HepG2 (cell line): ENCODE measurements around the gene TDRD10. TPM values are rescaled to one million over a fixed set of nuclear protein-coding genes. Genes with fewer than 3 reads are reported as not detected.
A peak's percentile ranks its signal among the peaks of the same experiment; 100 is the strongest.

ENCODE experiments used
- ATAC-seq: fragments of 200-7000 bp; cut with Tn5 transposase; 3 replicates; pipeline ENCODE4 v1.9.1; 2020; ENCODE audit warnings: mild to moderate bottlenecking, moderate library complexity
- BruUV-seq: library from RNA; stranded (reverse); fragments of 400-500 nt; replicated peaks from 2 replicates; lab custom pipeline; 2021; lab: Mats Ljungman, UMichigan
- CTCF ChIA-PET: fragments of 300-600 bp; formaldehyde crosslinking; extraction: SDS; loops from one replicate; lab custom pipeline; 2021; ENCODE audit warnings: low total read pairs, inconsistent platforms, low intra/inter-chr PET ratio; lab: Yijun Ruan, JAX
- POLR2A ChIA-PET: fragments of 350-600 bp; sonication (Branson Sonifier 250); formaldehyde crosslinking; loops from one replicate; lab custom pipeline; 2020; ENCODE audit warnings: antibody characterized with exemption, inconsistent platforms; lab: Yijun Ruan, JAX
- DNase-seq: peaks from one replicate; pipeline ENCODE4 v3.0.0-alpha.2; 2015; ENCODE audit warnings: low spot score
- FAIRE-seq: peaks from 3 replicates; lab custom pipeline; 2011; peaks lifted over from hg19 to GRCh38; lab: Jason Lieb, UNC
- H2AFZ ChIP-seq: one replicate; pipeline ENCODE4 v1.6.1; 2011; ENCODE audit warnings: low read length, inconsistent platforms
- H3K27ac ChIP-seq: fragments of 300-600 bp; 3 replicates; pipeline ENCODE4 v1.8.0; 2011; ENCODE audit warnings: mixed run types, mild to moderate bottlenecking, mixed read lengths, low read length, inconsistent platforms; ENCODE audit not compliant: insufficient read depth; ENCODE audit errors: extremely low read length
- H3K27me3 ChIP-seq, 2 experiments: fragments of 200-600 bp in 1 of 2; 2 replicates in 1 of 2; 3 replicates in 1 of 2; pipeline versions ENCODE4 v1.6.0 to v1.8.0; 2011; ENCODE audit warnings: low read length in 2 of 2, mild to moderate bottlenecking in 2 of 2, moderate library complexity in 2 of 2, inconsistent platforms in 1 of 2; ENCODE audit not compliant: insufficient read depth in 2 of 2, control insufficient read depth in 1 of 2
- H3K36me3 ChIP-seq, 2 experiments: fragments of 200-600 bp in 1 of 2; replicated peaks in 1 of 2; 2 replicates in 1 of 2; 3 replicates in 1 of 2; pipeline versions ENCODE4 v1.5.1 to v1.8.0; 2011; ENCODE audit warnings: low read length in 2 of 2, inconsistent platforms in 1 of 2; ENCODE audit not compliant: insufficient read depth in 2 of 2, control insufficient read depth in 1 of 2
- H3K4me1 ChIP-seq: 2 replicates; pipeline ENCODE4 v1.5.1; 2012; ENCODE audit warnings: low read length, inconsistent platforms; ENCODE audit not compliant: insufficient read depth
- H3K4me2 ChIP-seq: 2 replicates; pipeline ENCODE4 v1.6.0; 2011; ENCODE audit warnings: low read depth, low read length, inconsistent platforms
- H3K4me3 ChIP-seq, 3 experiments: fragments of 200-600 bp in 1 of 3; sonication (generic), shearing (Covaris generic) in 1 of 3; replicated peaks in 1 of 3; 2 replicates each; pipeline ENCODE4 v1.5.1; 2011 to 2016; ENCODE audit warnings: low read length in 3 of 3, inconsistent platforms in 2 of 3, low read depth in 2 of 3, mild to moderate bottlenecking in 2 of 3, control low read depth in 1 of 3, mixed read lengths in 1 of 3; ENCODE audit not compliant: insufficient read depth in 1 of 3
- H3K79me2 ChIP-seq: one replicate; pipeline ENCODE4 v1.6.1; 2011; ENCODE audit warnings: low read length, inconsistent platforms; ENCODE audit not compliant: insufficient read depth
- H3K9ac ChIP-seq: 2 replicates; pipeline ENCODE4 v1.6.0; 2011; ENCODE audit warnings: mild to moderate bottlenecking, low read depth, low read length, inconsistent platforms; ENCODE audit not compliant: insufficient read depth
- H3K9me3 ChIP-seq: 2 replicates; pipeline ENCODE4 v1.5.1; 2012; ENCODE audit warnings: mild to moderate bottlenecking, low read length
- H4K20me1 ChIP-seq: 2 replicates; pipeline ENCODE4 v1.6.0; 2011; ENCODE audit warnings: inconsistent platforms, mild to moderate bottlenecking, low read length, moderate library complexity; ENCODE audit not compliant: insufficient read depth
- CCAR2 ChIP-seq: fragments of 200-400 bp; formaldehyde crosslinking; optimal IDR thresholded peaks from 2 replicates; pipeline ENCODE3; 2018; ENCODE audit warnings: low read depth, mild to moderate bottlenecking, low read length, moderate library complexity
- GATAD2A ChIP-seq: IDR thresholded peaks from 2 replicates; pipeline ENCODE4 v1.6.1; 2016
- GTF2F1 ChIP-seq: fragments of 150-350 bp; IDR thresholded peaks from 2 replicates; pipeline ENCODE4 v1.6.1; 2014; ENCODE audit warnings: low read length
- NCOA1 ChIP-seq: sonication (generic); formaldehyde crosslinking; IDR thresholded peaks from 2 replicates; pipeline ENCODE4 v1.9.0; 2021; ENCODE audit warnings: missing genetic modification reagents
- NR2F6 ChIP-seq, 2 experiments: IDR thresholded peaks; 2 replicates each; pipeline ENCODE4 v1.6.1; 2016; ENCODE audit warnings: antibody characterized with exemption in 1 of 2, mild to moderate bottlenecking in 1 of 2
- PAF1 ChIP-seq: IDR thresholded peaks from 2 replicates; pipeline ENCODE4 v1.6.1; 2016; ENCODE audit warnings: missing genetic modification reagents, missing compliant biosample characterization
- PRDM10 ChIP-seq: sonication (generic); formaldehyde crosslinking; IDR thresholded peaks from 2 replicates; pipeline ENCODE4 v1.4.0; 2020; ENCODE audit warnings: low read depth, missing genetic modification reagents
- RCOR2 ChIP-seq: IDR thresholded peaks from 2 replicates; pipeline ENCODE4 v1.6.1; 2016; ENCODE audit warnings: missing biosample characterization, missing genetic modification reagents
- RFX1 ChIP-seq: fragments of 450-650 bp; IDR thresholded peaks from 2 replicates; pipeline ENCODE4 v1.6.1; 2017
- RFX5 ChIP-seq: IDR thresholded peaks from 2 replicates; pipeline ENCODE4 v1.6.1; 2011; ENCODE audit warnings: low read depth, low read length, improper control_type of control experiment
- SMC3 ChIP-seq: IDR thresholded peaks from 2 replicates; pipeline ENCODE4 v1.6.1; 2011; ENCODE audit warnings: low read length, improper control_type of control experiment
- SRF ChIP-seq: IDR thresholded peaks from 2 replicates; pipeline ENCODE4 v1.6.1; 2011; ENCODE audit warnings: mild to moderate bottlenecking, low read depth, low read length, moderate library complexity
- STAG1 ChIP-seq: sonication (generic); formaldehyde crosslinking; IDR thresholded peaks from 2 replicates; pipeline ENCODE4 v1.4.0; 2020; ENCODE audit warnings: missing genetic modification reagents
- TAF15 ChIP-seq: fragments of 200-400 bp; formaldehyde crosslinking; IDR thresholded peaks from one replicate; pipeline ENCODE4 v1.6.1; 2018; ENCODE audit warnings: mild to moderate bottlenecking, low read depth, low read length; ENCODE audit not compliant: poor library complexity, severe bottlenecking
- XRCC5 ChIP-seq: fragments of 200-400 bp; formaldehyde crosslinking; optimal IDR thresholded peaks from 2 replicates; pipeline ENCODE3; 2017; ENCODE audit warnings: mild to moderate bottlenecking, low read length
- ZBTB21 ChIP-seq: sonication (generic); formaldehyde crosslinking; IDR thresholded peaks from 2 replicates; pipeline ENCODE4 v1.4.0; 2020; ENCODE audit warnings: missing genetic modification reagents
- ZEB1 ChIP-seq: IDR thresholded peaks from 2 replicates; pipeline ENCODE4 v1.6.1; 2012; ENCODE audit warnings: mild to moderate bottlenecking, low read depth, inconsistent platforms; ENCODE audit not compliant: insufficient replicate concordance
- ZFAT ChIP-seq: sonication (generic); formaldehyde crosslinking; conservative IDR thresholded peaks from 2 replicates; pipeline ENCODE4 v1.8.1; 2023; ENCODE audit warnings: missing genetic modification reagents, inconsistent platforms
- ZFP90 ChIP-seq: sonication (generic); formaldehyde crosslinking; IDR thresholded peaks from 2 replicates; pipeline ENCODE4 v1.8.0; 2022; ENCODE audit warnings: missing genetic modification reagents, mild to moderate bottlenecking, inconsistent platforms, borderline replicate concordance
- ZNF484 ChIP-seq: sonication (generic); formaldehyde crosslinking; IDR thresholded peaks from 2 replicates; pipeline ENCODE4 v1.5.1; 2020; ENCODE audit warnings: mild to moderate bottlenecking, low read depth, missing genetic modification reagents, borderline replicate concordance
- ZNF496 ChIP-seq: sonication (generic); formaldehyde crosslinking; IDR thresholded peaks from 2 replicates; pipeline ENCODE4 v1.8.1; 2023; ENCODE audit warnings: mild to moderate bottlenecking, moderate library complexity, missing genetic modification reagents; ENCODE audit not compliant: insufficient replicate concordance
- WGBS: methylation state at CpG from one replicate; pipeline ENCODE4 v1.1.6; 2017; ENCODE audit warnings: low lambda C conversion rate; 5-methylcytosine and 5-hydroxymethylcytosine counted together
- in situ Hi-C: cut with HindIII; loops from 2 replicates; pipeline ENCODE4 v1.10.0; 2017; ENCODE audit warnings: low pct_unique_long_range_greater_than_20kb; ENCODE audit not compliant: extremely low pct_ligation_motif_present
- intact Hi-C: fragments of 100-400 bp; cut with micrococcal nuclease; formaldehyde crosslinking; loops from one replicate; pipeline ENCODE4 v1.10.0; 2022; ENCODE audit not compliant: unreplicated experiment
- polyA plus RNA-seq, 8 experiments: library from polyadenylated mRNA; depleted of rRNA in 3 of 8; stranded (reverse) in 7 of 8; unstranded in 1 of 8; fragments of >200 nt; fragmentation: Illumina TruSeq in 4 of 8; extraction: Trizol in 4 of 8; gene quantifications; 2 replicates each; pipeline versions ENCODE4 v1.2.1 to v1.2.3, GENCODE V29; 2011 to 2016; ENCODE audit warnings: low read depth in 4 of 8, missing spikeins in 1 of 8, mixed read lengths in 1 of 8; ENCODE audit not compliant: insufficient read depth in 1 of 8
- total RNA-seq, 5 experiments: library from RNA; depleted of rRNA; stranded (reverse); fragments of >200 nt; fragmentation: Illumina TruSeq; extraction: Trizol; gene quantifications; 2 replicates each; pipeline ENCODE4 v1.2.3, GENCODE V29; 2016; ENCODE audit warnings: low read depth in 1 of 5
- TF ChIP-seq, protein P1 (sequence below): fragments of 450-650 bp; IDR thresholded peaks from 2 replicates; pipeline ENCODE4 v1.6.1; 2016

The TDRD10 gene
- total and polyA plus RNA-seq, 2 of the 13 experiments (the other 11 are each of a cell fraction or from before 2014, with no cell fraction given): not detected

DNA sequence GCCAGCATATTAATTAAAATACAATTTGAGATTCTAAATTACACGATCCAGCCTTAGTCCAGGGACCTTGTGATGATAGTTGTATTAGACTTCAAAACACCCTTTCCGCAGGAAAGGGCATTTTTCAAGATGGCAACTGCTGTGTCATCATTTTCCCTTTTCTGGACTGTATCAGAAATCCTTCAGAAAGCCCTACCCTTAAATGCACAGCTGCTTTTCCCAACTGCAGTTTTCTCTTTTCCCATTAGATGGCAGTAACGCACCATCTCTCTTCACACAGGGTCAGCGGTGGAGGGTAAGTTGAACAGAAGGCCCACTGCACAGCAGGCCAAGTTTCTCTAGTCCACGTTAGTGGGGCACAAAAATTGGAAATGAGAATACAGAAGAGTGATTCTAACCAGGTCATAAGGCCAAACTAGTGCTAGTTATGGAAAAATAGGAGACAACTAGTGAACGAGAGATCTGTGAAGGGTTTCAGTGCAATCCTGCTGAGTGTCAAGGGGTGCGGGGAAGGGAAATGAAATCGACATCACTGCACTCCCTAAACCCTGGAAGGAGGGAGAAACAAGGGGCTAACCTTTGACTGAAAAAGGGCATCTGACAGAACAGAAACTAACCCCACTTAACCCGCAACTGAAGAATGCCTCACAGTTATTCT lies 22.1 kb upstream of the TDRD10 start:
- ATAC-seq (peak; percentile 94), DNase-seq (peak; percentile 74), FAIRE-seq (peak; percentile 59)
- no peak overlapping the region for H2AFZ ChIP-seq
- BruUV-seq: no TSS peak
- no peak overlapping the region for H3K27ac ChIP-seq
- no peaks in the 10 kb centered on the region for H3K79me2 ChIP-seq
- no peaks in the 10 kb centered on the region for H4K20me1 ChIP-seq
- no peak overlapping the region for H3K4me3 ChIP-seq
- 24% methylated on average over 9 of the region's 9 CpGs for WGBS
- ChIA-PET CTCF (interaction anchor here (1.1 to 2.3 kb wide), 3 partner anchors 67 to 281 kb away, joined by 5 to 14 read pairs (median 9); no protein-coding TSS in a partner anchor), POLR2A (interaction anchor here (1.6 kb wide), 1 partner anchor 67 kb away, joined by 4 read pairs; no protein-coding TSS in a partner anchor)
- H3K27me3 ChIP-seq: peaks cover 0 to 3% of the 10 kb centered on the region in 2 experiments; a peak in 1 of 5 replicates
- H3K4me2 ChIP-seq: no peak overlapping the region
- in situ Hi-C loops (no loop called here), intact Hi-C loops (loop anchor here (1.0 kb wide), 1 partner anchor 66 kb away; no protein-coding TSS in a partner anchor)
- H3K9me3 ChIP-seq: no peaks in the 10 kb centered on the region
- H3K9ac ChIP-seq: no peak overlapping the region
- peaks cover 24% of the 10 kb centered on the region for H3K4me1 ChIP-seq
- no peaks in the 10 kb centered on the region for H3K36me3 ChIP-seq
- TF ChIP-seq GATAD2A (CRISPR knock-in tag): 0 out of 2 replicates have a peak, but pooled peaks have one; percentile 25
- no peak for TF ChIP-seq ZFP90 (CRISPR knock-in tag)
- TF ChIP-seq ZEB1: no peak
- no peak for TF ChIP-seq ZBTB21 (CRISPR knock-in tag)
- no peak for TF ChIP-seq ZNF496
- no peak for TF ChIP-seq ZFAT (CRISPR knock-in tag)
- no peak for TF ChIP-seq RFX1
- no peak for TF ChIP-seq NCOA1 (CRISPR knock-in tag)
- TF ChIP-seq STAG1 (CRISPR knock-in tag): peak; percentile 88
- no peak for TF ChIP-seq CCAR2
- 0 out of 2 replicates have a peak, but pooled peaks have one; percentile 12 for TF ChIP-seq NR2F6 (IDR thresholded peaks at IDR 0.05)
- peak; percentile 43; the same call in 1 of the 2 replicates for TF ChIP-seq NR2F6 (CRISPR knock-in tag; IDR thresholded peaks at IDR 0.05)
- TF ChIP-seq SMC3: peak; percentile 90
- peak; percentile 29 for TF ChIP-seq XRCC5
- TF ChIP-seq RCOR2 (CRISPR knock-in tag): no peak
- no peak for TF ChIP-seq TAF15
- no peak for TF ChIP-seq PRDM10 (CRISPR knock-in tag)
- no peak for TF ChIP-seq PAF1 (CRISPR knock-in tag)
- TF ChIP-seq, protein P1, sequence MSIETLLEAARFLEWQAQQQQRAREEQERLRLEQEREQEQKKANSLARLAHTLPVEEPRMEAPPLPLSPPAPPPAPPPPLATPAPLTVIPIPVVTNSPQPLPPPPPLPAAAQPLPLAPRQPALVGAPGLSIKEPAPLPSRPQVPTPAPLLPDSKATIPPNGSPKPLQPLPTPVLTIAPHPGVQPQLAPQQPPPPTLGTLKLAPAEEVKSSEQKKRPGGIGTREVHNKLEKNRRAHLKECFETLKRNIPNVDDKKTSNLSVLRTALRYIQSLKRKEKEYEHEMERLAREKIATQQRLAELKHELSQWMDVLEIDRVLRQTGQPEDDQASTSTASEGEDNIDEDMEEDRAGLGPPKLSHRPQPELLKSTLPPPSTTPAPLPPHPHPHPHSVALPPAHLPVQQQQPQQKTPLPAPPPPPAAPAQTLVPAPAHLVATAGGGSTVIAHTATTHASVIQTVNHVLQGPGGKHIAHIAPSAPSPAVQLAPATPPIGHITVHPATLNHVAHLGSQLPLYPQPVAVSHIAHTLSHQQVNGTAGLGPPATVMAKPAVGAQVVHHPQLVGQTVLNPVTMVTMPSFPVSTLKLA: no peak
- peak; percentile 66; the same call in 1 of the 2 replicates for TF ChIP-seq RFX5
- TF ChIP-seq SRF: peak; percentile 48; the same call in 1 of the 2 replicates
- no peak for TF ChIP-seq GTF2F1
- TF ChIP-seq ZNF484: no peak
